ENCODE measurements around the gene ANKRD13D. TPM values are rescaled to one million over a fixed set of nuclear protein-coding genes. Genes with fewer than 3 reads are reported as not detected.

The ANKRD13D gene
- total RNA-seq, 1 experiment from 2014 or later: 79.6 TPM

DNA sequence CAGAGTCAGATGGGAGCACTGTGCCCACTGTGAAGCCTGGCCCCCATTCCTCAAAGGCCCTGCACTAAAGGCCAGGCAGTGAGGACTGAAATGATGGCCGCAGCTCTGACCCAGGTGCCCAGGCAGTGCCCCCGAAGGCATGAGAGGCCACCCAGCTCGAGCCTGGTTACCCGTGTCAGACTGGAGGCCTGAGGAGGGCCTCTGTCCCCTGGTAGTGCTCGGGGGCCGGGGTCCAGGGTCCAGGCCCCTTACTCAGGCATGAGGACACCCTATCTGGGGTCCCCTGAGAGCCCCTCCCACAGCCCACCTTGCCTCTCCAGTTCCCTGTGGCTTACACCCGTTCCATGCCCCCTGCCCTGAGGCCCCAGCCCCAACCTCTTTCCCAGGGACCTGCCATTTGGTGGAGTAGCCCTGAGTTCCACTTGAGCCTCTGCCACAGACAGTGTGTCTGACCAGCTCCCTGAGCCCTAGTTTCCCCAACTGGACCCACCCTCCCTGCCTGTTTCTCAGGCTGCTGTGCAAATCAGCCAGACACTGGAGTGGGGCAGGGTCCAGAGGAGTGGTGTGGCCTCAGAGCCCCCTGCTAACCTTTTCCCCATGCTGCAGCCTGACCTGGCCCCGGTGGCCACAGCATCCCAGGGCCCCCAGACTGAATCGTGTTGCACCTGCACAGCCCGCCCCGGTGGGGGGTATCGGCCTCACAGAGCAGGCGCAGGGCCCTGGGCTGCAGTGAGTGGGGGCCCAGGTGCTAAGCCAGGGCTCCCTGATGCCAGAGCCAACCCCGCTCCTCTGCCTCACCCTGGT, 10.8 kb upstream of the ANKRD13D start:
- no peak overlapping the region for H3K4me3 ChIP-seq
- H3K9me2 ChIP-seq (ENCODE audit: insufficient read depth): no peaks in the 10 kb centered on the region
- peaks cover 8% of the 10 kb centered on the region; the same call in 1 of the 2 replicates for H3K36me3 ChIP-seq (ENCODE audit: low read depth)
- POLR2A ChIA-PET (ENCODE audit: unreplicated experiment): no interaction called here
- H3K4me2 ChIP-seq: no peak overlapping the region
- H4K20me1 ChIP-seq (ENCODE audit: insufficient read depth): peaks cover 37% of the 10 kb centered on the region
- intact Hi-C loops (cut with micrococcal nuclease; ENCODE audit: unreplicated experiment): no loop called here
- H3K9me3 ChIP-seq (ENCODE audit: insufficient read depth, low read depth): no peaks in the 10 kb centered on the region
- peaks cover 5% of the 10 kb centered on the region; the same call in 1 of the 2 replicates for H3F3A ChIP-seq (ENCODE audit: insufficient read depth, low read depth)
- H3K27me3 ChIP-seq (ENCODE audit: insufficient read depth, low read depth): no peaks in the 10 kb centered on the region
- CTCF ChIA-PET: no interaction called here
- no peak for TF ChIP-seq EZH2 (IDR thresholded peaks at IDR 0.05; ENCODE audit: low read depth)
- TF ChIP-seq, protein P1, sequence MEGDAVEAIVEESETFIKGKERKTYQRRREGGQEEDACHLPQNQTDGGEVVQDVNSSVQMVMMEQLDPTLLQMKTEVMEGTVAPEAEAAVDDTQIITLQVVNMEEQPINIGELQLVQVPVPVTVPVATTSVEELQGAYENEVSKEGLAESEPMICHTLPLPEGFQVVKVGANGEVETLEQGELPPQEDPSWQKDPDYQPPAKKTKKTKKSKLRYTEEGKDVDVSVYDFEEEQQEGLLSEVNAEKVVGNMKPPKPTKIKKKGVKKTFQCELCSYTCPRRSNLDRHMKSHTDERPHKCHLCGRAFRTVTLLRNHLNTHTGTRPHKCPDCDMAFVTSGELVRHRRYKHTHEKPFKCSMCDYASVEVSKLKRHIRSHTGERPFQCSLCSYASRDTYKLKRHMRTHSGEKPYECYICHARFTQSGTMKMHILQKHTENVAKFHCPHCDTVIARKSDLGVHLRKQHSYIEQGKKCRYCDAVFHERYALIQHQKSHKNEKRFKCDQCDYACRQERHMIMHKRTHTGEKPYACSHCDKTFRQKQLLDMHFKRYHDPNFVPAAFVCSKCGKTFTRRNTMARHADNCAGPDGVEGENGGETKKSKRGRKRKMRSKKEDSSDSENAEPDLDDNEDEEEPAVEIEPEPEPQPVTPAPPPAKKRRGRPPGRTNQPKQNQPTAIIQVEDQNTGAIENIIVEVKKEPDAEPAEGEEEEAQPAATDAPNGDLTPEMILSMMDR (conservative IDR thresholded peaks at IDR 0.05): no peak
- H3K79me2 ChIP-seq (ENCODE audit: low read depth): peaks cover 39% of the 10 kb centered on the region
- BruUV-seq (replicated peaks): no TSS peak
- no peak for DNase-seq
- no peaks in the 10 kb centered on the region for H3K4me1 ChIP-seq (replicated peaks; ENCODE audit: insufficient read depth)
- no peak overlapping the region for H2AFZ ChIP-seq
- H3K27ac ChIP-seq: no peak overlapping the region

DNA sequence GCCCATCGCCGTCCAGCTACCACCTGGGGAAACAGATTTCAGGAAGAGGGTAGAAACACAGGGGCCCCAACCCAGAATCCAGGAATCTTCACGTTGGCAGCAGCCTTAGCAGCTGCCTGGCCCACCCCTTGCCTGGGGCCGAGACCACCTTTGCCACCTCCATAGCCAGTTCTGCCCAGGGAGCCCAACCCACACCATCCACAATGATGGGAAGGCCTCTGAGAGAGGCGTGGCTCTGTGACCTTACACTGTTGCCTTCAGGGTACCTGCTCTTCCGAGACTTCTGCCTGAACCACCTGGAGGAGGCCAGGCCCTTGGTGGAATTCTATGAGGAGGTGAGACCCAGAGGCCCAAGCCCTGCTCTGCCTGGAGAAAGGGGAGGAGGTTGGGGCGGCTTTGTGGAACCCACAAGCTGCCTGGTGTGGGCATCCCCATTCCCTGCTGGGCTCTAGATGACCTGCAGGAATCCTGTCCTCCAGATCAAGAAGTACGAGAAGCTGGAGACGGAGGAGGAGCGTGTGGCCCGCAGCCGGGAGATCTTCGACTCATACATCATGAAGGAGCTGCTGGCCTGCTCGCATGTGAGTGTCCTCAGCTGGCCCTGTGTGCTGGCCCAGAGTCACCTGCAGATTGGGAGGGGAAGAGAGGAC, 10.0 kb upstream of the ANKRD13D start:
- Histone ChIP-seq H3K27ac (no peak overlapping the region), H3K9me2 (ENCODE audit: insufficient read depth) (no peaks in the 10 kb centered on the region), H3K36me3 (ENCODE audit: low read depth) (peaks cover 8% of the 10 kb centered on the region; the same call in 1 of the 2 replicates), H2AFZ (no peak overlapping the region), H3K4me2 (no peak overlapping the region), H3F3A (ENCODE audit: insufficient read depth, low read depth) (peaks cover 5% of the 10 kb centered on the region; the same call in 1 of the 2 replicates), H3K4me3 (no peak overlapping the region), H3K79me2 (ENCODE audit: low read depth) (peaks cover 32% of the 10 kb centered on the region), H3K9me3 (ENCODE audit: insufficient read depth, low read depth) (no peaks in the 10 kb centered on the region), H4K20me1 (ENCODE audit: insufficient read depth) (peaks cover 30% of the 10 kb centered on the region), H3K4me1 (replicated peaks; ENCODE audit: insufficient read depth) (no peaks in the 10 kb centered on the region), H3K27me3 (ENCODE audit: insufficient read depth, low read depth) (no peaks in the 10 kb centered on the region)
- no peak for DNase-seq
- POLR2A ChIA-PET (ENCODE audit: unreplicated experiment): interaction anchor here (0.6 kb wide), 1 partner anchor 214 kb away, joined by 14 read pairs; no protein-coding TSS in a partner anchor
- no TSS peak for BruUV-seq (replicated peaks)
- TF ChIP-seq, protein P1 (conservative IDR thresholded peaks at IDR 0.05): no peak
- no peak for TF ChIP-seq EZH2 (IDR thresholded peaks at IDR 0.05; ENCODE audit: low read depth)
- CTCF ChIA-PET: no interaction called here
- intact Hi-C loops (cut with micrococcal nuclease; ENCODE audit: unreplicated experiment): no loop called here

DNA sequence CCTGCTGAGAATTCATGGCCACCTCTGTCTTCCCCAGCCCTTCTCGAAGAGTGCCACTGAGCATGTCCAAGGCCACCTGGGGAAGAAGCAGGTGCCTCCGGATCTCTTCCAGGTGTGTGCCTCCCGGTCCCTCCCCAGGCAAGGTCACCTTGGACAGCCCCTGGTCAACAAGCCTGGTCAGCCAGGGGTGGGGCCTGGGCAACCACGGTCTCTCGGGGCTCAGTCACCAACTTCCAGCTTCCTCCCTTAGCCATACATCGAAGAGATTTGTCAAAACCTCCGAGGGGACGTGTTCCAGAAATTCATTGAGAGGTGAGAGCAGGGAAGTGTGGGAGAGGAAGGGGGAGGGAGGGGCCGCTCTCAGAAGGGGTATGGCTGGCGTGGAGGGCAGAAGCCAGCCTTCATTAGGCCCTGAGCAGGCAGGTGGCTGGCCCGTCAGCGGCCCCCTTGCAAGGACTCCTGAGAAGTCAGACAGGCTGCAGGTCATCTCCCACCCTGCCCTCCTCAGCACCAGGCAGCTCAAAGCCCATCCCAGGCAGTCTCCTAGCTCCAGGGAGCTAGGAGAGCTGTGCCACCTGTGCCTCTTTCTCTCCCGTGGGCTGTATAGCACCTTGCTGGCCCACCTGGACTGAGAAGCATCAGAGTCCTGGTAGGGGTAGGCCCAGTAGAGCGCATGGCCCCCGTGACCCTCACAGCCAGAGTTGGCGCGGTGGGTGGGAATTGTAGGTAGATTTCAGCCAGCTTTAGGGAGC, 9.3 kb upstream of the ANKRD13D start:
- Histone ChIP-seq H3K4me1 (replicated peaks; ENCODE audit: insufficient read depth) (no peaks in the 10 kb centered on the region), H4K20me1 (ENCODE audit: insufficient read depth) (peaks cover 25% of the 10 kb centered on the region), H3K4me3 (no peak overlapping the region), H3K79me2 (ENCODE audit: low read depth) (peaks cover 26% of the 10 kb centered on the region), H3K27me3 (ENCODE audit: insufficient read depth, low read depth) (no peaks in the 10 kb centered on the region), H3K9me2 (ENCODE audit: insufficient read depth) (no peaks in the 10 kb centered on the region), H3K27ac (no peak overlapping the region), H2AFZ (no peak overlapping the region), H3K36me3 (ENCODE audit: low read depth) (peaks cover 7% of the 10 kb centered on the region; the same call in 1 of the 2 replicates), H3K4me2 (no peak overlapping the region), H3F3A (ENCODE audit: insufficient read depth, low read depth) (peaks cover 5% of the 10 kb centered on the region; the same call in 1 of the 2 replicates), H3K9me3 (ENCODE audit: insufficient read depth, low read depth) (no peaks in the 10 kb centered on the region)
- CTCF ChIA-PET: no interaction called here
- no TSS peak for BruUV-seq (replicated peaks)
- no peak for DNase-seq
- TF ChIP-seq, protein P1 (conservative IDR thresholded peaks at IDR 0.05): no peak
- no peak for TF ChIP-seq EZH2 (IDR thresholded peaks at IDR 0.05; ENCODE audit: low read depth)
- POLR2A ChIA-PET (ENCODE audit: unreplicated experiment): interaction anchor here (0.6 kb wide), 1 partner anchor 215 kb away, joined by 14 read pairs; no protein-coding TSS in a partner anchor
- intact Hi-C loops (cut with micrococcal nuclease; ENCODE audit: unreplicated experiment): no loop called here

All from PC-9 (cell line).